ENCODE results near the gene CNN2.

Gene CNN2

DNA sequence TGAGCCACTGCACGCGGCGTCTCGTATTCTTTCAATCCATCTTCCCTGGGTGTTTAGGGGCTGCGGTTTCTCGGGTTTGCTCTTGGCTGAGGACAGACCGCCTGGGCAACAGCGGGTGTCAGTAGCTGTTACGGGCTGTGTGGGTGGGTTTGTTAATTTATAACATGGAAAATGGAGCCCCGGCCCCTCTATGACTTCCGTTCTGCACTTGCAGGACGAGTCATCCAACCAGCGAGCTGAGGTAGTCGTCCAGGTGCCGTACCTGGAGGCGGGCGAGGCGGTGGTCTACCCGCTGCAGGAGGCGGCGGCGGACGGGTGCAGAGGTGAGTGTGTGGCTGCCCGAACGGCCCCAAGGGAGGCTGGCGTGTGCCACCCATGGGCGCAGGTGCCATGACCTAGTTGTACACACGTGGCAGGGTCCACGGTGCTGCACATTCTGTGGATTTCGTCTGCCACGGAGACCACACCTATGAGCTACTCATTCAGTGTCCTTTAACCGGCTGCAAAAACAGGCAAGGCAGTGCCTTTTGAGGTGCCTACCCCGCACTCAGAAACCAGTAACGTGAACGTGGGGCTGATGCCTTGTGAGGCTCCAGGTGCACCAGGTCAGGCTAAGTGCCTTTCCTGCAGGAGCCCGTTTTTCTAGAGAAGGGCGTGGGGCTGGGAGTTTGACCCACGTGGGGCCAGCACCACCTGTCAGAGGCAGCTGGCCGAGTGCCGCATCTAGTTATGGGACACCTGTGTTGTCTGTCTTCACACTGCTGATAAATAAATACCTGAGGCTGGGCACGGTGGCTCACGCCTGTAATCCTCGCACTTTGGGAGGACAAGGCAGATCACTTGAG is 57.8 kb downstream of the CNN2 start:
- DNase-seq = no peak

- DNase-seq = no peak
Measured at GRCh38 chr19:1085053-1085658, 58.7 kb downstream of the CNN2 start.

- no peak for DNase-seq
Measured at GRCh38 chr19:1085676-1086442, 59.5 kb downstream of the CNN2 start.

- DNase-seq = no peak
Measured at GRCh38 chr19:1086613-1087012, 60.2 kb downstream of the CNN2 start.

DNA sequence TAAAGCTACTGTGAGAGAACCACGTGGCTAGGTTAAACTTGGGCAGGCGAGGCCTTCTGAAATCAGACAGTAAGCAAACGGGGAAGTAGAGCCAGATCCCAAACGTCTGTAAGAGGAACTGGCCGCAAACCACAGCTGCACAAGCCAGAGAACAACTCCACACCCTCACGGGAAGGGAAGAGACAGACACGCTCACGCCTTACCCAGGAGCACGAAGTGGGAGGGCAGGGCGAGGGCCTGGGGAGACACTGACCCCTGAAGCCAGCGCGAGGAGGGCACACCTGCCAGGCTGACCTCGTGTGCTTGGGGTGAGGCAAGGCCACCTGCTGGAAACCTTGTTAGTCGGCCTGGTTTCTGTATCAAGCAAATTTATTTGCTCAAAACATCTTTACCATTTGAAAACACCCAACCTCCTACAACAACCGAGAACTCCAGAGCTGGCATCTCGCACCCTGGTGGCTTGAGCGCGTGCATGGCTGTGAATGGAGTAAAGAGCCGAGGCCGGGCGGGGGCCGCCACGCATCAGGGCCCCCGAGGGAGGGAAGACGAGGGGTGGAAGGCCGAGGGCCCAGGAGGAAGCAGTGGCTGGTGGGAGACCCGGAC is 61.5 kb downstream of the CNN2 start:
- no peak for DNase-seq

DNA sequence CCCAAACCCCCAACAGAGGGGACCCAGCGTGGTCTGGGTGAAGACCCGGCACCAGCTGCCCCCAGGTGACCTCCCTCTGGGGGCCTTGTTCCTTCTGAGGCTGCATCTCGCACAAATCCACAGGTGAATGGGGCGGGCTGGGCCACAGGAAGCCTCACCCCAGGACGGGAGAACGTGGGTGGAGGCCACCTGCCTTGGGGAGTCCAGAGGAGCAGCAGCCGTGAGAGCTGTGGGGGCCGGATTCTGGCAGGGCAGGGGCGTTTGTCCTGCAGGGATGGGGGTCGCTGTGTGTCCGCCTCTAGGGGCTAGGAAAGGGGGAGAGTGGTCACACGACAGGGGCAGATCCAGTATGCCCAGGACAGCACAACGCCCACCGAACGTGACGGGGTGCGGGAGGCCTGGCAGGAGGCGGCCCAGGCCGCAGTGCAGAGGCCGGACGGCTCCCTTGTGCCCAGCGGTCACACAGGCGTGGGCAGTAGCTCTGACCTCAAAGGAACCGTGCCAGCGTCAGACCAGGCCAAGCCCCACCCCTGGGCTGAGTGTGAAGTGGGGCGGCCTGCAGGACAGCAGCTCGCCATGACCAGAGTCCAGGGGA is 62.1 kb downstream of the CNN2 start:
- DNase-seq = no peak

Measured in NCI-H1436 treated with DMSO at 0.1 percent for 48 hours (cell line).